Gastrocnemius medialis (tissue), 4 donors: ENCODE measurements around the gene TFAP2D.

ENCODE experiments used
- POLR2A ChIP-seq, 2 donors: fragments of 450-650 bp; IDR thresholded peaks; one replicate each; pipeline ENCODE4 v1.6.1; 2017; ENCODE audit warnings: antibody characterized with exemption in 2 of 2, mild to moderate bottlenecking in 2 of 2, moderate library complexity in 2 of 2
- TF ChIP-seq, protein P1 (sequence below), 5 experiments: fragments of 450-650 bp in 3 of 5; fragments of 200-600 bp in 2 of 5; sonication (generic) in 2 of 5; IDR thresholded peaks in 4 of 5; conservative IDR thresholded peaks in 1 of 5; 1 replicate in 4 of 5; 2 replicates in 1 of 5; pipeline ENCODE4 v1.5.1; 2016 to 2019; ENCODE audit warnings: antibody characterized with exemption in 5 of 5, mild to moderate bottlenecking in 3 of 5, moderate library complexity in 3 of 5

GRCh38 chr6:50709366-50709734, 4.0 kb upstream of the TFAP2D start:
- TF ChIP-seq, protein P1, sequence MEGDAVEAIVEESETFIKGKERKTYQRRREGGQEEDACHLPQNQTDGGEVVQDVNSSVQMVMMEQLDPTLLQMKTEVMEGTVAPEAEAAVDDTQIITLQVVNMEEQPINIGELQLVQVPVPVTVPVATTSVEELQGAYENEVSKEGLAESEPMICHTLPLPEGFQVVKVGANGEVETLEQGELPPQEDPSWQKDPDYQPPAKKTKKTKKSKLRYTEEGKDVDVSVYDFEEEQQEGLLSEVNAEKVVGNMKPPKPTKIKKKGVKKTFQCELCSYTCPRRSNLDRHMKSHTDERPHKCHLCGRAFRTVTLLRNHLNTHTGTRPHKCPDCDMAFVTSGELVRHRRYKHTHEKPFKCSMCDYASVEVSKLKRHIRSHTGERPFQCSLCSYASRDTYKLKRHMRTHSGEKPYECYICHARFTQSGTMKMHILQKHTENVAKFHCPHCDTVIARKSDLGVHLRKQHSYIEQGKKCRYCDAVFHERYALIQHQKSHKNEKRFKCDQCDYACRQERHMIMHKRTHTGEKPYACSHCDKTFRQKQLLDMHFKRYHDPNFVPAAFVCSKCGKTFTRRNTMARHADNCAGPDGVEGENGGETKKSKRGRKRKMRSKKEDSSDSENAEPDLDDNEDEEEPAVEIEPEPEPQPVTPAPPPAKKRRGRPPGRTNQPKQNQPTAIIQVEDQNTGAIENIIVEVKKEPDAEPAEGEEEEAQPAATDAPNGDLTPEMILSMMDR (IDR thresholded peaks at IDR 0.05 in 4 of 5, conservative IDR thresholded peaks at IDR 0.05 in 1 of 5): no peak
- no peak for TF ChIP-seq POLR2A (IDR thresholded peaks at IDR 0.05)
